NCI-H2171 (cell line): Measurements from ENCODE around the gene NKAP.
"Not testable (repeated sequence)": the region's sequence is repeated elsewhere in the genome, so short reads cannot be mapped to it uniquely, and the experiment has no call there.

Source experiments
- DNase-seq: peaks from one replicate; lab custom pipeline; 2025; lab: John Stamatoyannopoulos, UW

NKAP gene

GRCh38 chrX:119935215-119935874, 8.2 kb downstream of the NKAP start:
- DNase-seq, result no peak

DNA sequence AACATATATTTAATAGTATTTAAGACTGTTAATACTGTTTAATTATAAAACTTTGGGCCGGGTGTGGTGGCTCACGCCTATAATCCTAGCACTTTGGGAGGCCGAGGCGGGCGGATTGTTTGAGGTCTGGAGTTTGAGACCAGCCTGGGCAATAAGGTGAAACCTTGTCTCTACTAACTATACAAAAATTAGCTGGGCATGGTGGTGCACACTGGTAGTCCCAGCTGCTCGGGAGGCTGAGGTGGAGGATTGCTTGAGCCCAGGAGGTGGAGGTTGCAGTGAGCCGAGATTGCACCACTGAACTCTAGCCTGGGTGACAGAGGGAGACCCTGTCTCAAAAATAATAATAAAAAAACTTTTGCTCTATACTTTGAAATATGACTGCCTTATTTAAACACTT, 21.2 kb downstream of the NKAP start:
- DNase-seq, result not testable (repeated sequence)

DNA sequence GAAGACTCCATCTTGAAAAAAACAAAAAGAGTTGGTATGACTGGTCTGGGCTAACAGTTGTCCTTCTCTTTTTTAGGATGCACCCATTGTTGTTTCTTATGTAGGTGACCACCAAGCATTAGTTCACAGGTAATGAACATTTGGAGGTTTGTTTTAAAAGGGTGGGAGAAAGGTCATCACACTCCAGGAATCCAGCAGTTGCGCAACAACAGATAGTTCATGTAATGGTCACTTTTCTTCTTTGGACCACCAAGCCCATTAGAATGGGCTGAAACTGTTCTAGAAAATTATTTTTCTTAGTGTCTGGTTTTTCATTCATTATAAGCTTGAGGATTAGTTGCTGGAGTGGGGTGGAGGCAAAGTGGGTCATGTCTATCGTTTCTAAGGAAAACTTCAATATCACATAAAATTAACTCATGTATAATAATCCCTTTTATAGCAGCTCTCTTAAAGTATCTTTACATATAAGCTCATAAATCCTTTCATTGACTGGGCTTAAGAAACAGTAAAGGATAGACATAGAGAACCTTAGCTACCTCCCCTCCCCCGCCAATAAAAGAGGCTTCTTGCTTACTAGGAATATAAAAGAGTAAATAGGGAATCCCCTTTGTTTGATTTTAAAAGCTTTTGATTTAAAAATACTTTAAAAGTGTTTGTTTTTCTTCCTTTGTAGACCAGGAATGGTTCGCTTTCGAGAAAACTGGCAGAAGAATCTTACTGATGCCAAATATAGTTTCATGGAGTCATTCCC, 23.5 kb downstream of the NKAP start:
- no peak for DNase-seq

DNA sequence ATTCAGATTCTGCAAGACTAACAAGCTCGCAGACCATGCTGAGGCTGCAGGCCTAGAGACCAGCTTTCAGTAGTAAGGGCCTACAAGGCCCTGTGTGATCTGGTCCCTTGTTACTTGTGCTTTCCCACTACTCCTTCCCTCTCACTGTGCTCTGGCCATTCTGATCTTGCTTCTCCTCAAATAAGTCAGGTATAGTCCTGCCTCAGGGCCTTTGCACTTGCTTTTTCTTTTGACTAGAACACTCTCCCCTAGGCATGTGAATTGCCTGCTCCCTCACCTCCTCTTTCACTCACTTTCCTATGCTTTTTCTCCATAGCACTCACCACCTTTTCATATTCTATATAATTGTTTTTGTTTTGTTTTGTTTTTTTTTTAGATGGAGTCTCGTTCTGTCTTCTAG, 25.7 kb downstream of the NKAP start:
- DNase-seq, result no peak

- no peak for DNase-seq
Observed at GRCh38 chrX:119916310-119916709, 27.2 kb downstream of the NKAP start.

DNA sequence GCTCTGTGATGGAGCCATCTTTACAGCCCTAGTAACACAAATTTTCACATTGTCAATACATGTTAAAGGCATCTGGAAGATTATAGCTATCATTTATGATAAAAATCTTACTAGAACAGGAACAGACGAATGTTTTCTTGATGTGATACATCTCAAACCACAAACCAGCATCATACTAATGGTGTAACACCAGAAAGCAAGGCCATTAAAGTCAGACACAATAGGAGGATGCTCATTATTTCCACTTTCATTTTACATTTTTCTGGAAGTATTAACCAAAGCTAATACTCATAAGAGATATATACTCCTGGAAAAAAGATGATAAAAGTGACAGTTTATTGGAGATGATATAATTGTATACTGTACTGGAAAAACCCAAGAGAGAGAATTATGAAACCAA, 42.6 kb downstream of the NKAP start:
- DNase-seq, result no peak

- DNase-seq, result no peak
Observed at GRCh38 chrX:119899125-119899524, 44.4 kb downstream of the NKAP start.

DNA sequence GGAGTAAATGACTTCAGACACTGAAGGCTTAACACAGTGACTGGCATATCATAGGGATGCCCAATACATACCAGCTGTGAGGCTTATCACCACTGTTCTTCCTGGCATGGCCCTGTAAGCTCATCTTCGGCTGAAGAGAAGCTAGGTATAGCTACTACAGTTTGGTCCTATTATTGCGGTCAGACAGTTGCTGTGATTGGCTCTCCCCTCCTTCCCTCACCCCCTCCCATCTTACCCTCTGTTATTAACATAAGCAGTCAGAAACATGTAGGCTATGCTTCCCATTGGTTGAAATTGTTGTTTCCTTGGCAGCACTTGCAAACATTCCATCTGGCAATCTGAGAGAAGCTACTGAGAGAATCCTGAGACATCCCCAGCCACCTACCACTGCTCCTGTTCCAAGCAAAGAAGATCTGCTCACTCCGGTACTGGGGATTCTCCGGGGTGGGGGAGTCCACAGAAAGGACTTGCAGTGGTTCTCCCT, 47.7 kb downstream of the NKAP start, which contains the start of gene AKAP14:
Gene AKAP14 (plus strand): TSS at position 51 of the 484 bp plus-strand sequence. CDS start 7,331 bp downstream, outside the sequence.
- no peak for DNase-seq

- not testable (repeated sequence) for DNase-seq
Observed at GRCh38 chrX:119891961-119892692, 51.4 kb downstream of the NKAP start.

DNA sequence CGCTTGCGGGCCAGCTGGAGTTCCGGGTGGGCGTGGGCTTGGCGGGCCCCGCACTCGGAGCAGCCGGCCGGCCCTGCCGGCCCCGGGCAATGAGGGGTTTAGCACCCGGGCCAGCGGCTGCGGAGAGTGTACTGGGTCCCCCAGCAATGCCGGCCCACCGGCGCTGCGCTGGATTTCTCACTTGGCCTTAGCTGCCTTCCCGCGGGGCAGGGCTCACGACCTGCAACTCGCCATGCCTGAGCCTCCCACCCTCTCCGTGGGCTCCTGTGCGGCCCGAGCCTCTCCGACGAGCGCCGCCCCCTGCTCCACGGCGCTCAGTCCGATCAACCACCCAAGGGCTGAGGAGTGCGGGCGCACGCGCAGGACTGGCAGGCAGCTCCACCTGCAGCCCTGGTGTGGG, 52.9 kb downstream of the NKAP start:
- DNase-seq, result not testable (repeated sequence)

DNA sequence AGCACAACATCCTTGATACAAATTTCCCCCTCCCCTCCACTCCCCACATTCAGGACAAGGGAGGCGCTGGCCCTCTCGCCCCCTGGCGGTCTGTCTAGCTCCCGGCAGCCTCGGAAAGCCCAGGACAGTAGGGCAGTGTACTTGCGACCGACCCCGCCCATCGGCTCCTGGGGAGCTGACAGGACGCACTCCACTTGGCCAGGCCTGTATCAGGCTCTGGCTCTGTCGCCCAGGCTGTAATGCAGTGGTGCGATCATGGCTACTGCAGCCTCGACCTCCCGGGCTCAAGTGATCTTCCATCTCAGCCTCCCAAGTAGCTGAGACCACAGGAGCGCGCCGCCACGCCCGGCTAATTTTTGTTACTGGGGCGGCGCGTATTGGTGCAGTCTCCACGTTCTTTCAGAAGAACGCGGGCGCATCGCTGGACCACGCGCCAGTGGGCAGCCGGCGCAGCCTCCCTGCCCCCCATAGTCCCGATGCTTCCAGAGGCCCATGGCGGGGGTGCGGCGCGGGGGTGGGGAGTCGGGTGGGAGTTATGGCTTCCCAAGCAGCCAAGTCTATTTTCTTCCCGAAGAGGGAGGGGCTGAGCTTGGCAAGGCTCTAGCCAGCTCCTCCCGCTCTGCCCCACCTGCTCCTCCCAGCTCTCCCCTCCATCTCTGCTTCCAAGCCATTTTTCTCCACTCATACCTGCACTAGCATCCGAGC, 55.7 kb downstream of the NKAP start:
- peak; percentile 21 for DNase-seq

GRCh38 chrX:119885554-119886428, 57.8 kb downstream of the NKAP start:
- no peak for DNase-seq

DNA sequence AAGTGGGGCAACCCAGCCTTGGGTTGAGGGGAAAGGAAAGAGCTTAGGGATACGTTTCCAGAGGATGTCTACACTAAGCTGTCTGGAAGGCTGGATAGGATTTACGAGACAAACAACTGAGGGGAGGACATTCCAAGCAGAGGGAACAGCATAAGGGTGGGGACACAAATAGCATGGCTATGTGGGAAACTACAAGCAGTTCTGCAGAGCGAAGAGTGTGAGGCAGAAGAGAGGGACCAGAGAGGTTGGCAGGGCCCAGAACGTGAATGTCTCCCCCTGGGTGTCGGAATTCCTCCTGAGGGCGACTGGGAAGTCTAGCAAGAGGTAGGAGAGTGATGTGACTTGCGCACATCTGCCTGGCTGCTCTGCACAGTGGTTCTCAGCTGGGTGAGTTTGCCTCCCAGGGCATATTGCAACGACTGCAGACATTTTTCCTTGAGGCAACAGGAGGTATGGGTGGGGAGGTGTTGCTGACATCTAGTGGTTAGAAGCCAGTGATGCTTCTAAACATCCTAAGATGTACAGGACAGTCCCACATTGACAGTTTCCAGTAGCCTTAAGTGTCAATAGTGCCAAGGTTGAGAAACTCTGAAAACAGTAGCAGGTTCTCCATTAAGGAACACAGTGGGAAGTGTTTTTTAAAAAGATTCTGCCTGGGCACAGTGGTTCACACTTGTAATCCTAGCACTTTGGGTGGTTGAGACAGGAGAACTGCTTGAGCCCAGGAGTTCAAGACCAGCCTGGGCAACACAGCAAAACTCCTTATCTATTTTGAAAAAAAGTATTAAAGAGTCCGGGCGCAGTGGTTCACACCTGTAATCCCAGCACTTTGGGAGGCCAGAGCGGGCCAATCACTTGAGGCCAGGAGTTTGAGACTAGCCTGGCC, 62.8 kb downstream of the NKAP start:
- DNase-seq, result no peak

DNA sequence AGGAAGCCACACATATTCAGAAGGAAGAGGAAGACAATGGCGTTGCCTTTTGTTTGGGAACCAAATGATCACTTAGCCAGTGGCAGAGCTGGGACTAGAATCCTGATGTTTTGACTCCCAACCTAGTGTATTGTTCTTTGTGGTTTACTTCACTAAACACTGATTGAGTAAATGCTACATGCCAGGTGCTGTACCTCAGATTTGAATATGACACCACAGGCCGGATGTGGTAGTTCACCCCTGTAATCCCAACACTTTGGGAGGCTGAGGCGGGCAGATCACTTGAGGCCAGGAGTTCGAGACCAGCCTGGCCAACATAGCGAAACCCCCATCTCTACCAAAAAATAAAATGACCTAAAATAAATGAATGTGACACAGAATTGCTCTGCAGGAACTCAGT, 63.5 kb downstream of the NKAP start:
- no peak for DNase-seq

- no peak for DNase-seq
Observed at GRCh38 chrX:119878740-119879139, 64.8 kb downstream of the NKAP start.

GRCh38 chrX:119871599-119872395, 71.8 kb downstream of the NKAP start, which contains the start of the genes NDUFA1 and RNF113A:
Gene NDUFA1, plus strand, starts transcription at chrX:119871832. Its CDS starts 80 bp downstream, at chrX:119871912.
Gene RNF113A, minus strand, starts transcription at chrX:119871733. Its CDS starts 120 bp downstream, at chrX:119871613.
- DNase-seq, result peak; percentile 70

- DNase-seq, result no peak
Observed at GRCh38 chrX:119871245-119871598, 72.3 kb downstream of the NKAP start.
